ENCODE measurements around the gene CPT1C.

DNA sequence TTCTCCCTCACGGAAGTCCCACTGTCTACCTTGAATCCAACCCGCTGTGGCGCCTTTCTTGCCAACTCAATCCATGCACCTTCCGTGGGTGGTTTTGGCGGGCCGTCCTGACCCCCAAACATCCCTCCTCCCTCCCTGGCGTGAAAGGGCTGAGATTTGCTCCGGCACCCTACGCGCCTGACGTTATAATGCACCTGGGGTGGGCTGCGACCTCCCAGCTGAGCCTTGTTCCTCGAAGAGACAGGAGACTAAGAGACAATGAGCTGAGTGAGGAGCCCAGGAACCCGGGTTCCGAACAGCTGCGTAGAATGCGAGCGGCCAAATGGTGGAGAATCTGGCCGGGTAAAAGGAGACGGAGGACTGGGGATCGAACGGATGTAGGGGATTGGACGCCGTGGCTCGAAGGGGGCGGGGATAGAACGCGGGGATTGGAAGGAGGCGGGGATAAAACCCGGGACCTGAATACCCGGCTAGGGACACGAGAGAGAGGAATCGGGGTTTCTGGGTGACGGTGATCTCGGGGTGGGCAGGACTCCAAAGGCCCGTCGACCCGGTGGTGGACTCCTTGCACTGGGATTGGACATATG lies at the start of gene CPT1C:
- TF ChIP-seq, protein P1, sequence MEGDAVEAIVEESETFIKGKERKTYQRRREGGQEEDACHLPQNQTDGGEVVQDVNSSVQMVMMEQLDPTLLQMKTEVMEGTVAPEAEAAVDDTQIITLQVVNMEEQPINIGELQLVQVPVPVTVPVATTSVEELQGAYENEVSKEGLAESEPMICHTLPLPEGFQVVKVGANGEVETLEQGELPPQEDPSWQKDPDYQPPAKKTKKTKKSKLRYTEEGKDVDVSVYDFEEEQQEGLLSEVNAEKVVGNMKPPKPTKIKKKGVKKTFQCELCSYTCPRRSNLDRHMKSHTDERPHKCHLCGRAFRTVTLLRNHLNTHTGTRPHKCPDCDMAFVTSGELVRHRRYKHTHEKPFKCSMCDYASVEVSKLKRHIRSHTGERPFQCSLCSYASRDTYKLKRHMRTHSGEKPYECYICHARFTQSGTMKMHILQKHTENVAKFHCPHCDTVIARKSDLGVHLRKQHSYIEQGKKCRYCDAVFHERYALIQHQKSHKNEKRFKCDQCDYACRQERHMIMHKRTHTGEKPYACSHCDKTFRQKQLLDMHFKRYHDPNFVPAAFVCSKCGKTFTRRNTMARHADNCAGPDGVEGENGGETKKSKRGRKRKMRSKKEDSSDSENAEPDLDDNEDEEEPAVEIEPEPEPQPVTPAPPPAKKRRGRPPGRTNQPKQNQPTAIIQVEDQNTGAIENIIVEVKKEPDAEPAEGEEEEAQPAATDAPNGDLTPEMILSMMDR (IDR thresholded peaks at IDR 0.05; ENCODE audit: low read depth, low read length, missing input control): no peak
- no peak for TF ChIP-seq YY1 (IDR thresholded peaks at IDR 0.05)
- TF ChIP-seq EGR1 (IDR thresholded peaks at IDR 0.05; ENCODE audit: low read depth in 2 of 2): no peak
- TF ChIP-seq, protein P2, sequence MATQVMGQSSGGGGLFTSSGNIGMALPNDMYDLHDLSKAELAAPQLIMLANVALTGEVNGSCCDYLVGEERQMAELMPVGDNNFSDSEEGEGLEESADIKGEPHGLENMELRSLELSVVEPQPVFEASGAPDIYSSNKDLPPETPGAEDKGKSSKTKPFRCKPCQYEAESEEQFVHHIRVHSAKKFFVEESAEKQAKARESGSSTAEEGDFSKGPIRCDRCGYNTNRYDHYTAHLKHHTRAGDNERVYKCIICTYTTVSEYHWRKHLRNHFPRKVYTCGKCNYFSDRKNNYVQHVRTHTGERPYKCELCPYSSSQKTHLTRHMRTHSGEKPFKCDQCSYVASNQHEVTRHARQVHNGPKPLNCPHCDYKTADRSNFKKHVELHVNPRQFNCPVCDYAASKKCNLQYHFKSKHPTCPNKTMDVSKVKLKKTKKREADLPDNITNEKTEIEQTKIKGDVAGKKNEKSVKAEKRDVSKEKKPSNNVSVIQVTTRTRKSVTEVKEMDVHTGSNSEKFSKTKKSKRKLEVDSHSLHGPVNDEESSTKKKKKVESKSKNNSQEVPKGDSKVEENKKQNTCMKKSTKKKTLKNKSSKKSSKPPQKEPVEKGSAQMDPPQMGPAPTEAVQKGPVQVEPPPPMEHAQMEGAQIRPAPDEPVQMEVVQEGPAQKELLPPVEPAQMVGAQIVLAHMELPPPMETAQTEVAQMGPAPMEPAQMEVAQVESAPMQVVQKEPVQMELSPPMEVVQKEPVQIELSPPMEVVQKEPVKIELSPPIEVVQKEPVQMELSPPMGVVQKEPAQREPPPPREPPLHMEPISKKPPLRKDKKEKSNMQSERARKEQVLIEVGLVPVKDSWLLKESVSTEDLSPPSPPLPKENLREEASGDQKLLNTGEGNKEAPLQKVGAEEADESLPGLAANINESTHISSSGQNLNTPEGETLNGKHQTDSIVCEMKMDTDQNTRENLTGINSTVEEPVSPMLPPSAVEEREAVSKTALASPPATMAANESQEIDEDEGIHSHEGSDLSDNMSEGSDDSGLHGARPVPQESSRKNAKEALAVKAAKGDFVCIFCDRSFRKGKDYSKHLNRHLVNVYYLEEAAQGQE (IDR thresholded peaks at IDR 0.05): no peak
- TF ChIP-seq, protein P3, sequence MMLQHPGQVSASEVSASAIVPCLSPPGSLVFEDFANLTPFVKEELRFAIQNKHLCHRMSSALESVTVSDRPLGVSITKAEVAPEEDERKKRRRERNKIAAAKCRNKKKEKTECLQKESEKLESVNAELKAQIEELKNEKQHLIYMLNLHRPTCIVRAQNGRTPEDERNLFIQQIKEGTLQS (IDR thresholded peaks at IDR 0.05): no peak
- TF ChIP-seq FOXA1 (IDR thresholded peaks at IDR 0.05): no peak
- no peak for TF ChIP-seq RAD21 (IDR thresholded peaks at IDR 0.05)
- TF ChIP-seq JUND (IDR thresholded peaks at IDR 0.05): no peak
- TF ChIP-seq, protein P4, sequence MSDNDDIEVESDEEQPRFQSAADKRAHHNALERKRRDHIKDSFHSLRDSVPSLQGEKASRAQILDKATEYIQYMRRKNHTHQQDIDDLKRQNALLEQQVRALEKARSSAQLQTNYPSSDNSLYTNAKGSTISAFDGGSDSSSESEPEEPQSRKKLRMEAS (IDR thresholded peaks at IDR 0.05): no peak
- TF ChIP-seq TAF1 (conservative IDR thresholded peaks at IDR 0.05): no peak
- TF ChIP-seq GABPA (IDR thresholded peaks at IDR 0.05 in 1 of 2, conservative IDR thresholded peaks at IDR 0.05 in 1 of 2): no peak
- TF ChIP-seq SP1 (IDR thresholded peaks at IDR 0.05): no peak

Data from liver (tissue), 3 donors.